Activated CD8-positive, alpha-beta memory T cell treated with anti-CD3 and anti-CD28 coated beads, Interleukin-2, amount 50 U/mL, for 48 hours (primary cell): Measurements from ENCODE around the gene ANO4.
"Not testable (repeated sequence)": the region's sequence is repeated elsewhere in the genome, so short reads cannot be mapped to it uniquely, and the experiment has no call there.

ENCODE experiments used
- DNase-seq: peaks from one replicate; pipeline ENCODE4 v3.0.0-alpha.2; 2020

The ANO4 gene

GRCh38 chr12:100956311-100956852 is 161.8 kb downstream of the ANO4 start:
- no peak for DNase-seq

- DNase-seq = no peak
These were observed 164.9 kb downstream of the ANO4 start for GRCh38 chr12:100959481-100959880.

GRCh38 chr12:100962086-100962712 is 167.6 kb downstream of the ANO4 start:
- DNase-seq = no peak

GRCh38 chr12:100963381-100963780 is 168.8 kb downstream of the ANO4 start:
- no peak for DNase-seq

GRCh38 chr12:100964028-100964427 is 169.5 kb downstream of the ANO4 start:
- no peak for DNase-seq

GRCh38 chr12:100967189-100967588 is 172.6 kb downstream of the ANO4 start:
- no peak for DNase-seq

GRCh38 chr12:100970894-100971293 is 176.3 kb downstream of the ANO4 start:
- no peak for DNase-seq

GRCh38 chr12:100972121-100972520 is 177.5 kb downstream of the ANO4 start:
- no peak for DNase-seq

- no peak for DNase-seq
These were observed 179.8 kb downstream of the ANO4 start for GRCh38 chr12:100974341-100974740.

- no peak for DNase-seq
These were observed 180.2 kb downstream of the ANO4 start for GRCh38 chr12:100974747-100975146.

GRCh38 chr12:100976735-100977134 is 182.2 kb downstream of the ANO4 start:
- no peak for DNase-seq

GRCh38 chr12:100980856-100981255 is 186.3 kb downstream of the ANO4 start:
- no peak for DNase-seq

GRCh38 chr12:100982511-100983183 is 188.1 kb downstream of the ANO4 start:
- no peak for DNase-seq

- DNase-seq = no peak
These were observed 190.2 kb downstream of the ANO4 start for GRCh38 chr12:100984796-100985195.

GRCh38 chr12:100986595-100987547 is 192.3 kb downstream of the ANO4 start:
- no peak for DNase-seq

- DNase-seq = no peak
These were observed 193.3 kb downstream of the ANO4 start for GRCh38 chr12:100987552-100988521.

GRCh38 chr12:100989509-100989908 is 194.9 kb downstream of the ANO4 start:
- DNase-seq = not testable (repeated sequence)

- DNase-seq = no peak
These were observed 196.5 kb downstream of the ANO4 start for GRCh38 chr12:100991102-100991501.

GRCh38 chr12:100992194-100992593 is 197.6 kb downstream of the ANO4 start:
- no peak for DNase-seq

GRCh38 chr12:100993916-100994450 is 199.4 kb downstream of the ANO4 start:
- no peak for DNase-seq

GRCh38 chr12:100995201-100995600 is 200.6 kb downstream of the ANO4 start:
- no peak for DNase-seq

GRCh38 chr12:100995771-100996170 is 201.2 kb downstream of the ANO4 start:
- no peak for DNase-seq
